HL-60 (cell line): ENCODE measurements around the gene STAMBP.

Experiments
- CTCF ChIP-seq: IDR thresholded peaks from one replicate; pipeline ENCODE4 v1.5.1; 2011; ENCODE audit warnings: low read length, control low read depth, inconsistent platforms; ENCODE audit not compliant: insufficient read depth
- GABPA ChIP-seq: IDR thresholded peaks from 2 replicates; pipeline ENCODE4 v1.6.1; 2012; ENCODE audit warnings: low read depth
- POLR2AphosphoS5 ChIP-seq: IDR thresholded peaks from 2 replicates; pipeline ENCODE4 v1.6.1; 2012; ENCODE audit warnings: low read depth
- SPI1 ChIP-seq: IDR thresholded peaks from 2 replicates; pipeline ENCODE4 v1.6.1; 2012; ENCODE audit warnings: low read depth, mild to moderate bottlenecking, borderline replicate concordance
- TF ChIP-seq, protein P1 (sequence below): IDR thresholded peaks from 2 replicates; pipeline ENCODE4 v1.6.1; 2012; ENCODE audit warnings: low read depth; ENCODE audit not compliant: insufficient replicate concordance

DNA sequence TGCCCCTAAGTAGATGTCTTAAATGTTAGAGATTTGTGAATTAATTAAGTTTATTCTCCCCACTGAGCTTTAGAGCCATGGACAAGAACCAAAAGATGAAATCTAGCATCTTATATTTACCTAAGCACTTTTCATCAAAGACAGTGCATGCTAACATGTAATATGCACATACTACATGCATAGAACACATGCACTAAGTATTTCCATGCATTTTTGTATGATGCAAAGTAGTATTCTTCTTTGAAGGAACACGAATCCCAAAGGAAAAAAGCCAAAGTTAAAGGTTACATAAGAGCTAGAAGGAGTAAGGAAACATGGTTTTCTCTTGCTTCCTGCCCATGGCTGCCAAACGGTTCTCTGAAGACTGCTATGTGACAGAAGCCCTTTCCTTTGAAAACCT, 15.3 kb downstream of the STAMBP start:
- TF ChIP-seq CTCF (no peak), POLR2AphosphoS5 (no peak), SPI1 (no peak), GABPA (no peak)
- TF ChIP-seq, protein P1, sequence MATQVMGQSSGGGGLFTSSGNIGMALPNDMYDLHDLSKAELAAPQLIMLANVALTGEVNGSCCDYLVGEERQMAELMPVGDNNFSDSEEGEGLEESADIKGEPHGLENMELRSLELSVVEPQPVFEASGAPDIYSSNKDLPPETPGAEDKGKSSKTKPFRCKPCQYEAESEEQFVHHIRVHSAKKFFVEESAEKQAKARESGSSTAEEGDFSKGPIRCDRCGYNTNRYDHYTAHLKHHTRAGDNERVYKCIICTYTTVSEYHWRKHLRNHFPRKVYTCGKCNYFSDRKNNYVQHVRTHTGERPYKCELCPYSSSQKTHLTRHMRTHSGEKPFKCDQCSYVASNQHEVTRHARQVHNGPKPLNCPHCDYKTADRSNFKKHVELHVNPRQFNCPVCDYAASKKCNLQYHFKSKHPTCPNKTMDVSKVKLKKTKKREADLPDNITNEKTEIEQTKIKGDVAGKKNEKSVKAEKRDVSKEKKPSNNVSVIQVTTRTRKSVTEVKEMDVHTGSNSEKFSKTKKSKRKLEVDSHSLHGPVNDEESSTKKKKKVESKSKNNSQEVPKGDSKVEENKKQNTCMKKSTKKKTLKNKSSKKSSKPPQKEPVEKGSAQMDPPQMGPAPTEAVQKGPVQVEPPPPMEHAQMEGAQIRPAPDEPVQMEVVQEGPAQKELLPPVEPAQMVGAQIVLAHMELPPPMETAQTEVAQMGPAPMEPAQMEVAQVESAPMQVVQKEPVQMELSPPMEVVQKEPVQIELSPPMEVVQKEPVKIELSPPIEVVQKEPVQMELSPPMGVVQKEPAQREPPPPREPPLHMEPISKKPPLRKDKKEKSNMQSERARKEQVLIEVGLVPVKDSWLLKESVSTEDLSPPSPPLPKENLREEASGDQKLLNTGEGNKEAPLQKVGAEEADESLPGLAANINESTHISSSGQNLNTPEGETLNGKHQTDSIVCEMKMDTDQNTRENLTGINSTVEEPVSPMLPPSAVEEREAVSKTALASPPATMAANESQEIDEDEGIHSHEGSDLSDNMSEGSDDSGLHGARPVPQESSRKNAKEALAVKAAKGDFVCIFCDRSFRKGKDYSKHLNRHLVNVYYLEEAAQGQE, result no peak
